Panc1 (cell line): ENCODE measurements around the gene CACFD1. TPM values are rescaled to one million over a fixed set of nuclear protein-coding genes. Genes with fewer than 3 reads are reported as not detected.

Experiments used
- ATAC-seq: fragments of 200-7000 bp; cut with Tn5 transposase; 2 replicates; pipeline ENCODE4 v1.9.1; 2020; ENCODE audit warnings: mild to moderate bottlenecking, moderate library complexity
- BruUV-seq: library from RNA; stranded (reverse); fragments of 400-500 nt; replicated peaks from 2 replicates; lab custom pipeline; 2021; lab: Mats Ljungman, UMichigan
- CTCF ChIA-PET: fragments of 300-600 bp; sonication (Branson Sonifier 250); formaldehyde crosslinking; loops from one replicate; lab custom pipeline; 2022; ENCODE audit warnings: antibody characterized with exemption; lab: Charles Lee
- POLR2A ChIA-PET: fragments of 300-600 bp; sonication (Branson Sonifier 250); formaldehyde crosslinking; loops from one replicate; lab custom pipeline; 2022; ENCODE audit warnings: antibody characterized with exemption; lab: Charles Lee
- DNase-seq: peaks from one replicate; pipeline ENCODE4 v3.0.0-alpha.2; 2010; ENCODE audit warnings: low read depth, low spot score
- H3K27ac ChIP-seq: 2 replicates; pipeline ENCODE4 v1.5.1; 2011; ENCODE audit warnings: mild to moderate bottlenecking, low read length, inconsistent platforms
- H3K27me3 ChIP-seq: fragments of 200-500 bp; sonication (Bioruptor generic); 2 replicates; pipeline ENCODE4 v1.6.0; 2014; ENCODE audit warnings: low read length, inconsistent platforms; ENCODE audit not compliant: control insufficient read depth, insufficient read depth
- H3K36me3 ChIP-seq: fragments of 200-500 bp; sonication (Bioruptor generic); 2 replicates; pipeline ENCODE4 v1.5.1; 2014; ENCODE audit warnings: inconsistent platforms, mild to moderate bottlenecking, low read length, moderate library complexity; ENCODE audit not compliant: control insufficient read depth, insufficient read depth
- H3K4me1 ChIP-seq: 2 replicates; pipeline ENCODE4 v1.5.1; 2011; ENCODE audit warnings: inconsistent platforms, mild to moderate bottlenecking, low read length, moderate library complexity; ENCODE audit not compliant: control insufficient read depth, insufficient read depth
- H3K4me3 ChIP-seq, 2 experiments: 2 replicates each; pipeline ENCODE4 v1.5.1; 2011 to 2012; ENCODE audit warnings: low read depth in 2 of 2, low read length in 2 of 2, mild to moderate bottlenecking in 2 of 2, inconsistent platforms in 1 of 2, moderate library complexity in 1 of 2
- H3K9me3 ChIP-seq: fragments of 200-500 bp; sonication (Bioruptor generic); 2 replicates; pipeline ENCODE4 v1.5.1; 2014; ENCODE audit warnings: low read depth, mild to moderate bottlenecking, inconsistent platforms, low read length, moderate library complexity; ENCODE audit not compliant: control insufficient read depth, insufficient read depth
- POLR2AphosphoS5 ChIP-seq: IDR thresholded peaks from 2 replicates; pipeline ENCODE4 v1.6.1; 2012; ENCODE audit warnings: mild to moderate bottlenecking, low read depth, low read length, moderate library complexity
- SIN3A ChIP-seq: IDR thresholded peaks from 2 replicates; pipeline ENCODE4 v1.6.1; 2012; ENCODE audit warnings: low read depth, mild to moderate bottlenecking, low read length, moderate library complexity, borderline replicate concordance; ENCODE audit not compliant: insufficient read depth
- TCF7L2 ChIP-seq: IDR thresholded peaks from 2 replicates; pipeline ENCODE4 v1.6.1; 2011; ENCODE audit warnings: mild to moderate bottlenecking, low read depth, low read length, inconsistent platforms
- in situ Hi-C: cut with HindIII; loops from 2 replicates; pipeline ENCODE4 v1.10.0; 2016; ENCODE audit warnings: low sequenced_read_pairs, low pct_unique_long_range_greater_than_20kb
- intact Hi-C: fragments of 100-400 bp; cut with micrococcal nuclease; formaldehyde crosslinking; loops from one replicate; pipeline ENCODE4 v1.10.0; 2022; ENCODE audit not compliant: unreplicated experiment
- total RNA-seq: library from RNA; stranded (reverse); gene quantifications from one replicate; pipeline ENCODE4 v1.2.1, GENCODE V29; 2021; ENCODE audit not compliant: unreplicated experiment
- TF ChIP-seq, protein P1 (sequence below), 2 experiments: IDR thresholded peaks; 2 replicates each; pipeline ENCODE4 v1.6.1; 2011 to 2012; ENCODE audit warnings: low read depth in 2 of 2, control low read depth in 1 of 2, low read length in 1 of 2, mild to moderate bottlenecking in 1 of 2, moderate library complexity in 1 of 2; ENCODE audit not compliant: insufficient read depth in 1 of 2
- TF ChIP-seq, protein P2 (sequence below): fragments of 450-650 bp; IDR thresholded peaks from 2 replicates; pipeline ENCODE4 v1.5.1; 2017; ENCODE audit warnings: mild to moderate bottlenecking

The CACFD1 gene
- total RNA-seq, 1 experiment from 2014 or later = 13.9 TPM

DNA sequence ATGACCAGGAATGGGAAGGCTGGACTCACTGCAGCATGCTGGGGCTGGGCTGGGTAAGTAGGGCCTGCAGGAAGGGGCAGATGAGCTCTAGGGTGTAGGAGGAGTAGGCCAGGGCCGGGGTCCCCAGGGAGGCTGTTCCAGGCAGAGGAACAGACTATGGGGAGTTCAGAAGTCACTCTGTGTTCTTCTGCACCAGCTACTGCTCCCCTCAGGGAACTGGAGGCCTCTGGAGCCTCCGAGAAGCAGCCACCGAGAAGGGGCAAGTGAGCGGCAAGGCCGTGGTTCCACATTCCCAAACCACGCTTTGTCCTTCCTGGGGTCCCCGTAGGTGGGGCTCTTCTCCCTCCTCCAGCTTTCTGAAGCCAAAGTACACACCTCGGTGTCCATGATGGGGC lies 27.6 kb downstream of the CACFD1 start:
- Histone ChIP-seq H3K4me1 (peaks cover 2% of the 10 kb centered on the region; the same call in 1 of the 2 replicates), H3K9me3 (no peaks in the 10 kb centered on the region), H3K27me3 (no peaks in the 10 kb centered on the region), H3K4me3 (no peak overlapping the region), H3K36me3 (no peaks in the 10 kb centered on the region), H3K27ac (no peak overlapping the region)
- TF ChIP-seq, protein P1, sequence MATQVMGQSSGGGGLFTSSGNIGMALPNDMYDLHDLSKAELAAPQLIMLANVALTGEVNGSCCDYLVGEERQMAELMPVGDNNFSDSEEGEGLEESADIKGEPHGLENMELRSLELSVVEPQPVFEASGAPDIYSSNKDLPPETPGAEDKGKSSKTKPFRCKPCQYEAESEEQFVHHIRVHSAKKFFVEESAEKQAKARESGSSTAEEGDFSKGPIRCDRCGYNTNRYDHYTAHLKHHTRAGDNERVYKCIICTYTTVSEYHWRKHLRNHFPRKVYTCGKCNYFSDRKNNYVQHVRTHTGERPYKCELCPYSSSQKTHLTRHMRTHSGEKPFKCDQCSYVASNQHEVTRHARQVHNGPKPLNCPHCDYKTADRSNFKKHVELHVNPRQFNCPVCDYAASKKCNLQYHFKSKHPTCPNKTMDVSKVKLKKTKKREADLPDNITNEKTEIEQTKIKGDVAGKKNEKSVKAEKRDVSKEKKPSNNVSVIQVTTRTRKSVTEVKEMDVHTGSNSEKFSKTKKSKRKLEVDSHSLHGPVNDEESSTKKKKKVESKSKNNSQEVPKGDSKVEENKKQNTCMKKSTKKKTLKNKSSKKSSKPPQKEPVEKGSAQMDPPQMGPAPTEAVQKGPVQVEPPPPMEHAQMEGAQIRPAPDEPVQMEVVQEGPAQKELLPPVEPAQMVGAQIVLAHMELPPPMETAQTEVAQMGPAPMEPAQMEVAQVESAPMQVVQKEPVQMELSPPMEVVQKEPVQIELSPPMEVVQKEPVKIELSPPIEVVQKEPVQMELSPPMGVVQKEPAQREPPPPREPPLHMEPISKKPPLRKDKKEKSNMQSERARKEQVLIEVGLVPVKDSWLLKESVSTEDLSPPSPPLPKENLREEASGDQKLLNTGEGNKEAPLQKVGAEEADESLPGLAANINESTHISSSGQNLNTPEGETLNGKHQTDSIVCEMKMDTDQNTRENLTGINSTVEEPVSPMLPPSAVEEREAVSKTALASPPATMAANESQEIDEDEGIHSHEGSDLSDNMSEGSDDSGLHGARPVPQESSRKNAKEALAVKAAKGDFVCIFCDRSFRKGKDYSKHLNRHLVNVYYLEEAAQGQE (IDR thresholded peaks at IDR 0.05; ENCODE audit: insufficient read depth in 1 of 2, low read depth in 2 of 2, low read length in 1 of 2) = no peak
- TF ChIP-seq POLR2AphosphoS5 (no peak), TCF7L2 (no peak), SIN3A (no peak)
- TF ChIP-seq, protein P2, sequence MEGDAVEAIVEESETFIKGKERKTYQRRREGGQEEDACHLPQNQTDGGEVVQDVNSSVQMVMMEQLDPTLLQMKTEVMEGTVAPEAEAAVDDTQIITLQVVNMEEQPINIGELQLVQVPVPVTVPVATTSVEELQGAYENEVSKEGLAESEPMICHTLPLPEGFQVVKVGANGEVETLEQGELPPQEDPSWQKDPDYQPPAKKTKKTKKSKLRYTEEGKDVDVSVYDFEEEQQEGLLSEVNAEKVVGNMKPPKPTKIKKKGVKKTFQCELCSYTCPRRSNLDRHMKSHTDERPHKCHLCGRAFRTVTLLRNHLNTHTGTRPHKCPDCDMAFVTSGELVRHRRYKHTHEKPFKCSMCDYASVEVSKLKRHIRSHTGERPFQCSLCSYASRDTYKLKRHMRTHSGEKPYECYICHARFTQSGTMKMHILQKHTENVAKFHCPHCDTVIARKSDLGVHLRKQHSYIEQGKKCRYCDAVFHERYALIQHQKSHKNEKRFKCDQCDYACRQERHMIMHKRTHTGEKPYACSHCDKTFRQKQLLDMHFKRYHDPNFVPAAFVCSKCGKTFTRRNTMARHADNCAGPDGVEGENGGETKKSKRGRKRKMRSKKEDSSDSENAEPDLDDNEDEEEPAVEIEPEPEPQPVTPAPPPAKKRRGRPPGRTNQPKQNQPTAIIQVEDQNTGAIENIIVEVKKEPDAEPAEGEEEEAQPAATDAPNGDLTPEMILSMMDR = no peak
- intact Hi-C loops (loop anchor here (10.0 kb wide), 1 partner anchor 133 kb away; the partner anchor contains the start of genes SURF1 and SURF2), in situ Hi-C loops (no loop called here)
- ChIA-PET CTCF (interaction anchor here (0.6 kb wide), 1 partner anchor 61 kb away, joined by 4 read pairs; no protein-coding TSS in a partner anchor), POLR2A (no interaction called here)
- no TSS peak for BruUV-seq
- no peak for DNase-seq
- no peak for ATAC-seq

DNA sequence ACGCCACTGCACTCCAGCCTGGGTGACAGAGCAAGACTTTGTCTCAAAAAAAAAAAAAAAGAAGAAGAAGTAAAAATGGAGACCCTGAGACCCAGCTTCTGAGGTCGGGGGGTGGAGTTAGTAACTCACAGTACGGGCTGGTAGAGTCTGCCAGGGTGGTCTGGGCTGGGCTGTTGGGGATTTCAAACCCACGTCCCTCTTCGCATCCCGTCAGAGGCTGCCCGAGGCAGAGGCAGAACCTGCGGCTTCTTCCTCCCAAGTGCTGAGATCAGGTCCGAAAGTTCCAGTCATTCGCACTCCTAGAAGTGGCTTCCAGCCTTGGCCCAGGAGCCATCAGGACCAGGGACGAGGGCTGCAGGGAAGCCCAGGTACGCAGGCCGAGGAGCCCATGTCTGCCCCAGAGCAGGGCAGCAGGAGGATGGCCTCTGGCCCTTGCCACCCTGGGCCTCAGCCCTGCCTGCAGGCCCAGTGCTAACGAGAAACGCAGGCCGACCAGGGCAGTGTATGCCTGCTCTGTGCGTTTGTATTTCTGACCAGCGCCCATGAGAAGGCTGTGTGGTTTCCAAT lies 29.0 kb downstream of the CACFD1 start:
- ChIA-PET CTCF (interaction anchor here (0.6 to 0.7 kb wide), 2 partner anchors 64 to 131 kb away, joined by 3 to 5 read pairs; no protein-coding TSS in a partner anchor), POLR2A (no interaction called here)
- Histone ChIP-seq H3K36me3 (no peaks in the 10 kb centered on the region), H3K4me3 (no peak overlapping the region), H3K9me3 (no peaks in the 10 kb centered on the region), H3K27me3 (no peaks in the 10 kb centered on the region), H3K27ac (no peak overlapping the region), H3K4me1 (peaks cover 2% of the 10 kb centered on the region; the same call in 1 of the 2 replicates)
- in situ Hi-C loops = no loop called here
- no TSS peak for BruUV-seq
- ATAC-seq (no peak), DNase-seq (no peak)
- TF ChIP-seq SIN3A = no peak
- TF ChIP-seq POLR2AphosphoS5 = no peak
- no peak for TF ChIP-seq TCF7L2
- TF ChIP-seq, protein P1 (IDR thresholded peaks at IDR 0.05; ENCODE audit: insufficient read depth in 1 of 2, low read depth in 2 of 2, low read length in 1 of 2) = no peak
- TF ChIP-seq, protein P2 = no peak
- intact Hi-C loops = loop anchor here (10.0 kb wide), 1 partner anchor 134 kb away; the partner anchor contains the start of genes SURF1 and SURF2
